Thoracic aorta (tissue), 2 donors: ENCODE results near the gene UBE2C. TPM values are rescaled to one million over a fixed set of nuclear protein-coding genes. Genes with fewer than 3 reads are reported as not detected.

Source experiments
- ATAC-seq: fragments of 150-250 bp; one replicate; pipeline ENCODE4 v1.8.0; 2017; ENCODE audit warnings: low read depth; ENCODE audit not compliant: insufficient number of reproducible peaks, low FRiP score
- DNase-seq: peaks from one replicate; pipeline ENCODE4 v3.0.0-alpha.2; 2020; ENCODE audit warnings: low spot score
- H3K27ac ChIP-seq, 2 donors: fragments of 200-600 bp; sonication (generic); 1 replicate in 1 of 2; 2 replicates in 1 of 2; pipeline ENCODE4 v1.5.1; 2016; ENCODE audit warnings: mild to moderate bottlenecking in 2 of 2, moderate library complexity in 2 of 2
- H3K27me3 ChIP-seq: fragments of 200-600 bp; sonication (generic); replicated peaks from 2 replicates; pipeline ENCODE4 v1.6.0; 2016; ENCODE audit warnings: mild to moderate bottlenecking; ENCODE audit not compliant: insufficient read depth
- H3K36me3 ChIP-seq: fragments of 200-600 bp; sonication (generic); one replicate; pipeline ENCODE4 v1.5.1; 2016
- H3K4me1 ChIP-seq, 2 donors: fragments of 200-600 bp; sonication (generic); 1 replicate in 1 of 2; 2 replicates in 1 of 2; pipeline versions ENCODE4 v1.5.1 to v1.6.0; 2016; ENCODE audit warnings: low read depth in 2 of 2, mild to moderate bottlenecking in 1 of 2; ENCODE audit not compliant: control insufficient read depth in 1 of 2
- H3K4me3 ChIP-seq: fragments of 200-600 bp; sonication (generic); 2 replicates; pipeline ENCODE4 v1.5.1; 2016; ENCODE audit warnings: mild to moderate bottlenecking
- H3K9me3 ChIP-seq: fragments of 200-600 bp; sonication (generic); 2 replicates; pipeline ENCODE4 v1.5.1; 2016
- total RNA-seq, 2 donors: library from RNA; depleted of rRNA; stranded (reverse); fragments of >200 nt; gene quantifications; one replicate each; pipeline versions ENCODE4 v1.1.0 to v1.2.3, GENCODE V29; 2016
- TF ChIP-seq, protein P1 (sequence below): fragments of 200-600 bp; sonication (generic); IDR thresholded peaks from one replicate; pipeline ENCODE4 v1.5.1; 2019; ENCODE audit warnings: antibody characterized with exemption

Gene UBE2C
- total RNA-seq, 2 donors from 2014 or later, result not detected

- H3K27me3 ChIP-seq, result no peaks in the 10 kb centered on the region
Measured at GRCh38 chr20:45852326-45852725, 39.9 kb downstream of the UBE2C start.

DNA sequence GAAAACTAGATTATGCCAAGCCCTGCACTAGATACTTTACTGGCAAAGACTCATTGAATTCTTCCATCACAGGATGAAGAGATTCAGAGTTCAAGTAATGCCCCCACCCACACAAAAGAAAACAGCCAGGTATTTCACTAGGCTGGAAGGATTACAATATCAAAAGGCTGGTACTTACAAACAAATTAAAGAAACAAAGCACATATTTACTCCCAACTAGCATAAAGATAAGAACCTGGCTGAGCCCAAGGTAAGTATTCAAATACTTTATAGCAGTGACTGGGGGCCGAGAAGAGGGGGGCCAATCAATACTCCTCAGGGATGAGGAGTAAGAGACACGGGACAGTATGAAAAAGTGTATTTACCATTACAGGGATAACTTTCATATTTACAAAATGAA, 41.0 kb downstream of the UBE2C start:
- peaks cover 8% of the 10 kb centered on the region for H3K36me3 ChIP-seq
- DNase-seq (no peak), ATAC-seq (no peak)
- no peak overlapping the region for H3K27ac ChIP-seq
- TF ChIP-seq, protein P1, sequence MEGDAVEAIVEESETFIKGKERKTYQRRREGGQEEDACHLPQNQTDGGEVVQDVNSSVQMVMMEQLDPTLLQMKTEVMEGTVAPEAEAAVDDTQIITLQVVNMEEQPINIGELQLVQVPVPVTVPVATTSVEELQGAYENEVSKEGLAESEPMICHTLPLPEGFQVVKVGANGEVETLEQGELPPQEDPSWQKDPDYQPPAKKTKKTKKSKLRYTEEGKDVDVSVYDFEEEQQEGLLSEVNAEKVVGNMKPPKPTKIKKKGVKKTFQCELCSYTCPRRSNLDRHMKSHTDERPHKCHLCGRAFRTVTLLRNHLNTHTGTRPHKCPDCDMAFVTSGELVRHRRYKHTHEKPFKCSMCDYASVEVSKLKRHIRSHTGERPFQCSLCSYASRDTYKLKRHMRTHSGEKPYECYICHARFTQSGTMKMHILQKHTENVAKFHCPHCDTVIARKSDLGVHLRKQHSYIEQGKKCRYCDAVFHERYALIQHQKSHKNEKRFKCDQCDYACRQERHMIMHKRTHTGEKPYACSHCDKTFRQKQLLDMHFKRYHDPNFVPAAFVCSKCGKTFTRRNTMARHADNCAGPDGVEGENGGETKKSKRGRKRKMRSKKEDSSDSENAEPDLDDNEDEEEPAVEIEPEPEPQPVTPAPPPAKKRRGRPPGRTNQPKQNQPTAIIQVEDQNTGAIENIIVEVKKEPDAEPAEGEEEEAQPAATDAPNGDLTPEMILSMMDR, result no peak
- peaks cover 28 to 39% of the 10 kb centered on the region in 2 donors for H3K4me1 ChIP-seq
- H3K4me3 ChIP-seq, result no peak overlapping the region
- no peaks in the 10 kb centered on the region for H3K27me3 ChIP-seq
- H3K9me3 ChIP-seq, result no peaks in the 10 kb centered on the region

More at GRCh38 chr20:45852326-45852725, 39.9 kb downstream of the UBE2C start:
- H3K9me3 ChIP-seq, result no peaks in the 10 kb centered on the region
- H3K36me3 ChIP-seq, result peaks cover 14% of the 10 kb centered on the region
- H3K4me1 ChIP-seq, result peaks cover 23 to 33% of the 10 kb centered on the region in 2 donors
- no peak overlapping the region for H3K4me3 ChIP-seq
- ATAC-seq (no peak), DNase-seq (no peak)
- no peak overlapping the region for H3K27ac ChIP-seq
- TF ChIP-seq, protein P1, result no peak

DNA sequence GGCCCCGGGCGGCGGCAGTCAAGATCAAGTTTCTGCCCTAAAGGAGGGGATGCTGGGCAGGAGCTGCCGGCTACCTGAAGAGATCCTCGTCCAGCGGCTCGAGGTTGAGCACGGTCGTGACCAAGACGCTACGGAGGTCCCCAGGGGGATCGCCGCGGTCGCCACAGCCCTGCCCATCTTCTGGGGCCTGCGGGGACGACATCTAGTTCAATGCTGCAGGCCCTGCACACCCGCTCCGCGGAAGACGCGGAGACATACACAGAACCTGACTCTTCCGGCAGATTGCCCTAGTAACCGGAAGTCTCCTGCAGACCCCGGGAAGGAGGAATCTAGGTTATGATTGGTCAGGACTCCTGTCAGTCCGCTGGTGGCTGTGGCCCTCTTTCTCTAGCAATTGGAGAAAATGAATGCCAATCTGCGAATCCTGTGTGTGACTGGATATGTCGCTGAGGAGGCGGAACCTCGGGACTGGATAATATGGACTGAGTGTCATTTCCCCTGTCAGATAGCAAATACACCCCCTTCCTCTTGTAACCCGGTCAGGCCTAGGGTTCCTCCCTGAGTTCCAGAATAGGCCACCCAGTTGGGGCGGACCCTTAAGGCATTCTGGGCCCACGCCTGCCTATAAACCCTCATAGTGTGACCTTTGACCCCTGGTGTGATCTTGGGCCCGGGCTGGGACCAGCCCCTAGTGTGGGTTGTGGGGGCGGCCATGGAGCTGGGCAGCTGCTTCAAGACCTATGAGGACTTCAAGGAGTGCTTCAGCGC, 44.9 kb downstream of the UBE2C start, which contains the start of the genes ACOT8 and ZSWIM3:
Gene ACOT8 (minus strand): TSS at position 279 of the 768 bp plus-strand sequence. CDS start 77 bp downstream, at position 202.
Gene ZSWIM3 (plus strand): TSS at position 501 of the 768 bp plus-strand sequence. CDS start 212 bp downstream, at position 713.
- ATAC-seq, result peak; percentile 100
- Histone ChIP-seq H3K9me3 (no peaks in the 10 kb centered on the region), H3K4me1 (peaks cover 28 to 40% of the 10 kb centered on the region in 2 donors)

DNA sequence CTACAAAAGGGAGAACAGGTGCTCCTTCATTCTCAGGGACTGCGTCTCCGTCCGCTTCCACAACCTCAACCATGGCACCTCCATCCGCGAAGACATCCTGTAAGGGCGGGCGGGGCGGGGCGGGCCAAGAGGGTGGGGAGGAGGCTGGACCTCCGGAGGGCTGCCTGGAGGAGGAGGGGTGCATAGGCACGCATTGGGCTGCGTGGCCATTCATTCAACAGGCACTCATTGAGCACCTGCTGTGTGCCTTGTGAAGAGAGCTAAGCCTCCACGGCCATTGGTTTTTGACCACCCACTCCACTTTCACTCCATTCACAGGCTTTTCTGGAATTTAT, 45.4 kb downstream of the UBE2C start:
- peak overlapping the region; percentile 67 to 81 for H3K27ac ChIP-seq
- ATAC-seq, result no peak

More for the DNA sequence above, 44.9 kb downstream of the UBE2C start, which contains the start of the genes ACOT8 and ZSWIM3:
- TF ChIP-seq, protein P1, result no peak
- Histone ChIP-seq H3K4me3 (peak within 1 kb of the TSS; percentile 97), H3K27me3 (no peaks in the 10 kb centered on the region), H3K36me3 (peaks cover 5% of the 10 kb centered on the region), H3K27ac (peak within 1 kb of the TSS; percentile 70 to 81)
- peak; percentile 100 for DNase-seq

GRCh38 chr20:45859916-45860315, 47.5 kb downstream of the UBE2C start:
- Histone ChIP-seq H3K27me3 (no peaks in the 10 kb centered on the region), H3K27ac (no peak overlapping the region), H3K9me3 (no peaks in the 10 kb centered on the region), H3K36me3 (no peaks in the 10 kb centered on the region), H3K4me3 (no peak overlapping the region), H3K4me1 (peaks cover 23 to 25% of the 10 kb centered on the region in 2 donors)
- ATAC-seq, result no peak
- TF ChIP-seq, protein P1, result no peak
- no peak for DNase-seq

More for the DNA sequence above, 45.4 kb downstream of the UBE2C start:
- TF ChIP-seq, protein P1, result no peak
- Histone ChIP-seq H3K9me3 (no peaks in the 10 kb centered on the region), H3K36me3 (peaks cover 5% of the 10 kb centered on the region), H3K4me3 (peak overlapping the region; percentile 97), H3K27me3 (no peaks in the 10 kb centered on the region), H3K4me1 (peaks cover 28 to 40% of the 10 kb centered on the region in 2 donors)
- DNase-seq, result no peak
